HG03108 (cell line): ENCODE measurements around the gene COX5A.
A peak's percentile ranks its signal among the peaks of the same experiment; 100 is the strongest.

Experiments
- ATAC-seq: cut with Tn5 transposase; IDR thresholded peaks from one replicate; pipeline ENCODE4 v1.9.1; 2021; ENCODE audit warnings: moderate library complexity; ENCODE audit not compliant: unreplicated experiment

The COX5A gene

GRCh38 chr15:74937590-74938371 lies at the start of gene COX5A:
COX5A (minus strand) TSS chr15:74938073; CDS start chr15:74938014, 59 bp downstream.
- peak; percentile 86 for ATAC-seq

- peak; percentile 66 for ATAC-seq
Observed at GRCh38 chr15:74983725-74984231, 45.9 kb upstream of the COX5A start.

GRCh38 chr15:74982183-74982582 lies 44.3 kb upstream of the COX5A start:
- ATAC-seq, result no peak

- no peak for ATAC-seq
Observed at GRCh38 chr15:74978503-74978902, 40.6 kb upstream of the COX5A start.

GRCh38 chr15:74978077-74978476 lies 40.2 kb upstream of the COX5A start:
- no peak for ATAC-seq

GRCh38 chr15:74977599-74977998 lies 39.7 kb upstream of the COX5A start:
- ATAC-seq, result no peak

- ATAC-seq, result no peak
Observed at GRCh38 chr15:74976159-74976558, 38.3 kb upstream of the COX5A start.

GRCh38 chr15:74967670-74968069 lies 29.8 kb upstream of the COX5A start:
- no peak for ATAC-seq

- no peak for ATAC-seq
Observed at GRCh38 chr15:74964794-74965193, 26.9 kb upstream of the COX5A start.

- no peak for ATAC-seq
Observed at GRCh38 chr15:74963213-74963612, 25.3 kb upstream of the COX5A start.

- ATAC-seq, result no peak
Observed at GRCh38 chr15:74962671-74963070, 24.8 kb upstream of the COX5A start.

- no peak for ATAC-seq
Observed at GRCh38 chr15:74962219-74962618, 24.3 kb upstream of the COX5A start.

- no peak for ATAC-seq
Observed at GRCh38 chr15:74961616-74962015, 23.7 kb upstream of the COX5A start.

GRCh38 chr15:74960995-74961588 lies 23.2 kb upstream of the COX5A start:
- no peak for ATAC-seq

- no peak for ATAC-seq
Observed at GRCh38 chr15:74960286-74960685, 22.4 kb upstream of the COX5A start.

GRCh38 chr15:74959586-74959939 lies 21.7 kb upstream of the COX5A start:
- ATAC-seq, result no peak

- ATAC-seq, result no peak
Observed at GRCh38 chr15:74958908-74959585, 21.2 kb upstream of the COX5A start.

GRCh38 chr15:74958320-74958907 lies 20.5 kb upstream of the COX5A start:
- ATAC-seq, result no peak

- no peak for ATAC-seq
Observed at GRCh38 chr15:74957476-74958035, 19.7 kb upstream of the COX5A start.

- peak; percentile 61 for ATAC-seq
Observed at GRCh38 chr15:74956648-74957475, 19.0 kb upstream of the COX5A start, which contains the start of gene RPP25. RPP25 (minus strand) TSS chr15:74956772; CDS start chr15:74956583, 189 bp downstream.
